HCT116 (cell line): ENCODE measurements around the gene FBXL2.
"Not testable (repeated sequence)": the region's sequence is repeated elsewhere in the genome, so short reads cannot be mapped to it uniquely, and the experiment has no call there.

ENCODE experiments used
- EZH2phosphoT487 ChIP-seq: fragments of 200-600 bp; IDR thresholded peaks from 2 replicates; pipeline ENCODE4 v1.6.1; 2018; ENCODE audit warnings: antibody characterized with exemption, borderline replicate concordance
- YY1 ChIP-seq: IDR thresholded peaks from 2 replicates; pipeline ENCODE4 v1.6.1; 2011; ENCODE audit warnings: low read length, low read depth, moderate library complexity, mild to moderate bottlenecking; ENCODE audit not compliant: insufficient replicate concordance; ENCODE audit errors: extremely low read depth
- TF ChIP-seq, protein P1 (sequence below), 3 experiments: fragments of 200-600 bp in 1 of 3; sonication (generic) in 1 of 3; IDR thresholded peaks in 2 of 3; conservative IDR thresholded peaks in 1 of 3; 2 replicates each; pipeline ENCODE4 v1.5.1; 2012 to 2017; ENCODE audit warnings: low read depth in 2 of 3, low read length in 2 of 3, antibody characterized with exemption in 1 of 3, borderline replicate concordance in 1 of 3, control low read depth in 1 of 3, mild to moderate bottlenecking in 1 of 3, mixed read lengths in 1 of 3, mixed run types in 1 of 3, moderate library complexity in 1 of 3; ENCODE audit not compliant: insufficient read depth in 1 of 3
- TF ChIP-seq, protein P2 (sequence below): IDR thresholded peaks from 2 replicates; pipeline ENCODE4 v1.6.1; 2012; ENCODE audit warnings: low read depth

GRCh38 chr3:33429306-33429705 is 152.1 kb downstream of the FBXL2 start:
- TF ChIP-seq YY1, EZH2phosphoT487: not testable (repeated sequence)
- TF ChIP-seq, protein P1, sequence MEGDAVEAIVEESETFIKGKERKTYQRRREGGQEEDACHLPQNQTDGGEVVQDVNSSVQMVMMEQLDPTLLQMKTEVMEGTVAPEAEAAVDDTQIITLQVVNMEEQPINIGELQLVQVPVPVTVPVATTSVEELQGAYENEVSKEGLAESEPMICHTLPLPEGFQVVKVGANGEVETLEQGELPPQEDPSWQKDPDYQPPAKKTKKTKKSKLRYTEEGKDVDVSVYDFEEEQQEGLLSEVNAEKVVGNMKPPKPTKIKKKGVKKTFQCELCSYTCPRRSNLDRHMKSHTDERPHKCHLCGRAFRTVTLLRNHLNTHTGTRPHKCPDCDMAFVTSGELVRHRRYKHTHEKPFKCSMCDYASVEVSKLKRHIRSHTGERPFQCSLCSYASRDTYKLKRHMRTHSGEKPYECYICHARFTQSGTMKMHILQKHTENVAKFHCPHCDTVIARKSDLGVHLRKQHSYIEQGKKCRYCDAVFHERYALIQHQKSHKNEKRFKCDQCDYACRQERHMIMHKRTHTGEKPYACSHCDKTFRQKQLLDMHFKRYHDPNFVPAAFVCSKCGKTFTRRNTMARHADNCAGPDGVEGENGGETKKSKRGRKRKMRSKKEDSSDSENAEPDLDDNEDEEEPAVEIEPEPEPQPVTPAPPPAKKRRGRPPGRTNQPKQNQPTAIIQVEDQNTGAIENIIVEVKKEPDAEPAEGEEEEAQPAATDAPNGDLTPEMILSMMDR (IDR thresholded peaks at IDR 0.05 in 2 of 3, conservative IDR thresholded peaks at IDR 0.05 in 1 of 3; ENCODE audit: borderline replicate concordance in 1 of 3, insufficient read depth in 1 of 3, low read depth in 2 of 3, low read length in 2 of 3) = not testable (repeated sequence)
- TF ChIP-seq, protein P2, sequence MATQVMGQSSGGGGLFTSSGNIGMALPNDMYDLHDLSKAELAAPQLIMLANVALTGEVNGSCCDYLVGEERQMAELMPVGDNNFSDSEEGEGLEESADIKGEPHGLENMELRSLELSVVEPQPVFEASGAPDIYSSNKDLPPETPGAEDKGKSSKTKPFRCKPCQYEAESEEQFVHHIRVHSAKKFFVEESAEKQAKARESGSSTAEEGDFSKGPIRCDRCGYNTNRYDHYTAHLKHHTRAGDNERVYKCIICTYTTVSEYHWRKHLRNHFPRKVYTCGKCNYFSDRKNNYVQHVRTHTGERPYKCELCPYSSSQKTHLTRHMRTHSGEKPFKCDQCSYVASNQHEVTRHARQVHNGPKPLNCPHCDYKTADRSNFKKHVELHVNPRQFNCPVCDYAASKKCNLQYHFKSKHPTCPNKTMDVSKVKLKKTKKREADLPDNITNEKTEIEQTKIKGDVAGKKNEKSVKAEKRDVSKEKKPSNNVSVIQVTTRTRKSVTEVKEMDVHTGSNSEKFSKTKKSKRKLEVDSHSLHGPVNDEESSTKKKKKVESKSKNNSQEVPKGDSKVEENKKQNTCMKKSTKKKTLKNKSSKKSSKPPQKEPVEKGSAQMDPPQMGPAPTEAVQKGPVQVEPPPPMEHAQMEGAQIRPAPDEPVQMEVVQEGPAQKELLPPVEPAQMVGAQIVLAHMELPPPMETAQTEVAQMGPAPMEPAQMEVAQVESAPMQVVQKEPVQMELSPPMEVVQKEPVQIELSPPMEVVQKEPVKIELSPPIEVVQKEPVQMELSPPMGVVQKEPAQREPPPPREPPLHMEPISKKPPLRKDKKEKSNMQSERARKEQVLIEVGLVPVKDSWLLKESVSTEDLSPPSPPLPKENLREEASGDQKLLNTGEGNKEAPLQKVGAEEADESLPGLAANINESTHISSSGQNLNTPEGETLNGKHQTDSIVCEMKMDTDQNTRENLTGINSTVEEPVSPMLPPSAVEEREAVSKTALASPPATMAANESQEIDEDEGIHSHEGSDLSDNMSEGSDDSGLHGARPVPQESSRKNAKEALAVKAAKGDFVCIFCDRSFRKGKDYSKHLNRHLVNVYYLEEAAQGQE = not testable (repeated sequence)
